B cell (primary cell): ENCODE data around the gene NTM. TPM values are rescaled to one million over a fixed set of nuclear protein-coding genes. Genes with fewer than 3 reads are reported as not detected.

Experiments used
- ATAC-seq: fragments of 200-7000 bp; cut with Tn5 transposase; one replicate; pipeline ENCODE4 v1.10.0; 2021; ENCODE audit warnings: low read depth, mild to moderate bottlenecking, moderate number of reproducible peaks, moderate library complexity
- CTCF ChIA-PET: fragments of 350-600 bp; sonication (Branson Sonifier 250); formaldehyde crosslinking; loops from one replicate; lab custom pipeline; 2021; ENCODE audit warnings: antibody characterized with exemption, inconsistent platforms; lab: Charles Lee
- POLR2A ChIA-PET: fragments of 350-600 bp; sonication (Branson Sonifier 250); formaldehyde crosslinking; loops from one replicate; lab custom pipeline; 2021; ENCODE audit warnings: antibody characterized with exemption; lab: Charles Lee
- DNase-seq: peaks from one replicate; pipeline ENCODE4 v3.0.0; 2013
- H2AFZ ChIP-seq: 2 replicates; pipeline ENCODE4 v1.6.1; 2012; ENCODE audit warnings: mild to moderate bottlenecking, low read depth, low read length; ENCODE audit not compliant: insufficient read depth, poor library complexity, severe bottlenecking
- H3K27ac ChIP-seq, 2 donors: 1 replicate in 1 of 2; 2 replicates in 1 of 2; pipeline ENCODE4 v1.5.1; 2012 to 2013; ENCODE audit warnings: low read length in 2 of 2, mild to moderate bottlenecking in 2 of 2, moderate library complexity in 1 of 2
- H3K27me3 ChIP-seq, 4 experiments: fragments of 200-600 bp in 1 of 4; sonication (generic) in 1 of 4; replicated peaks in 1 of 4; 1 replicate in 2 of 4; 2 replicates in 2 of 4; pipeline versions ENCODE4 v1.6.1 to v1.7.0; 2013 to 2016; ENCODE audit warnings: low read length in 3 of 4, mild to moderate bottlenecking in 2 of 4, mixed read lengths in 1 of 4, moderate library complexity in 1 of 4; ENCODE audit not compliant: insufficient read depth in 4 of 4, control insufficient read depth in 3 of 4; ENCODE audit errors: control extremely low read depth in 1 of 4
- H3K36me3 ChIP-seq, 2 experiments: replicated peaks in 1 of 2; 1 replicate in 1 of 2; 2 replicates in 1 of 2; pipeline versions ENCODE4 v1.6.1 to v1.7.1; 2013; ENCODE audit warnings: low read length in 1 of 2; ENCODE audit not compliant: insufficient read depth in 2 of 2, control insufficient read depth in 1 of 2; ENCODE audit errors: control extremely low read depth in 1 of 2, extremely low read depth in 1 of 2
- H3K4me1 ChIP-seq, 2 donors: fragments of 200-600 bp in 1 of 2; sonication (generic) in 1 of 2; 1 replicate in 1 of 2; 2 replicates in 1 of 2; pipeline versions ENCODE4 v1.5.1 to v1.6.1; 2013 to 2017; ENCODE audit warnings: low read length in 2 of 2; ENCODE audit not compliant: control insufficient read depth in 2 of 2, insufficient read depth in 2 of 2
- H3K4me2 ChIP-seq: replicated peaks from 2 replicates; pipeline ENCODE3; 2012; ENCODE audit warnings: mild to moderate bottlenecking, low read depth, low read length; ENCODE audit not compliant: poor library complexity, severe bottlenecking
- H3K4me3 ChIP-seq, 5 experiments: fragments of 200-600 bp in 1 of 5; sonication (generic) in 1 of 5; 1 replicate in 3 of 5; 2 replicates in 2 of 5; pipeline versions ENCODE4 v1.5.1 to v1.7.0; 2011 to 2016; ENCODE audit warnings: low read length in 4 of 5, mild to moderate bottlenecking in 4 of 5, low read depth in 2 of 5, control low read depth in 1 of 5, moderate library complexity in 1 of 5; ENCODE audit not compliant: insufficient read depth in 1 of 5; ENCODE audit errors: control extremely low read depth in 1 of 5, extremely low read depth in 1 of 5
- H3K79me2 ChIP-seq: fragments of 200-600 bp; sonication (generic); one replicate; pipeline ENCODE4 v1.6.0; 2016; ENCODE audit warnings: low read length; ENCODE audit not compliant: control insufficient read depth, insufficient read depth
- H3K9ac ChIP-seq: fragments of 200-600 bp; sonication (generic); 2 replicates; pipeline ENCODE4 v1.6.1; 2017; ENCODE audit warnings: mild to moderate bottlenecking, low read length, moderate library complexity
- H3K9me3 ChIP-seq, 3 donors: one replicate each; pipeline versions ENCODE4 v1.6.1 to v1.7.1; 2013; ENCODE audit warnings: low read length in 2 of 3; ENCODE audit not compliant: control insufficient read depth in 2 of 3, insufficient read depth in 1 of 3; ENCODE audit errors: control extremely low read depth in 1 of 3
- H4K20me1 ChIP-seq: 2 replicates; pipeline ENCODE4 v1.6.0; 2012; ENCODE audit warnings: mild to moderate bottlenecking, low read length; ENCODE audit not compliant: insufficient read depth, control insufficient read depth, poor library complexity, severe bottlenecking
- H3K27ac Mint-ChIP-seq: one replicate; pipeline ENCODE4 v1.8.0; 2021; ENCODE audit warnings: mixed read lengths
- H3K27me3 Mint-ChIP-seq: one replicate; pipeline ENCODE4 v1.8.0; 2021; ENCODE audit warnings: mixed read lengths
- H3K4me1 Mint-ChIP-seq: one replicate; pipeline ENCODE4 v1.8.0; 2021; ENCODE audit warnings: mixed read lengths
- H3K4me3 Mint-ChIP-seq: one replicate; pipeline ENCODE4 v1.8.0; 2021; ENCODE audit warnings: mixed read lengths
- H3K9me3 Mint-ChIP-seq: one replicate; pipeline ENCODE4 v1.8.0; 2022; ENCODE audit warnings: mixed read lengths; ENCODE audit not compliant: insufficient read depth
- CTCF ChIP-seq: fragments of 200-600 bp; IDR thresholded peaks from one replicate; pipeline ENCODE4 v1.8.0; 2022; ENCODE audit warnings: antibody characterized with exemption, mild to moderate bottlenecking
- EZH2 ChIP-seq: IDR thresholded peaks from 2 replicates; pipeline ENCODE4 v1.6.1; 2012; ENCODE audit warnings: borderline replicate concordance, low read depth, mild to moderate bottlenecking, moderate library complexity, low read length; ENCODE audit not compliant: insufficient read depth, poor library complexity, severe bottlenecking
- WGBS: methylation state at CpG from one replicate; pipeline ENCODE4 v1.1.5; 2013; ENCODE audit warnings: missing lambda C conversion rate; ENCODE audit not compliant: insufficient coverage; 5-methylcytosine and 5-hydroxymethylcytosine counted together
- intact Hi-C: fragments of 100-400 bp; cut with micrococcal nuclease; formaldehyde crosslinking; loops from one replicate; pipeline ENCODE4 v1.10.0; 2022
- polyA plus RNA-seq: library from polyadenylated mRNA; depleted of rRNA; stranded (reverse); fragments of >200 nt; gene quantifications from 2 replicates; pipeline ENCODE4 v1.2.3, GENCODE V29; 2012
- total RNA-seq, 2 donors: library from RNA; stranded (reverse); fragments of 120-200 nt in 1 of 2; gene quantifications; 1 replicate in 1 of 2; 2 replicates in 1 of 2; pipeline versions ENCODE4 v1.2.3 to v1.2.4, GENCODE V29; 2013 to 2022

NTM gene
- total and polyA plus RNA-seq, 2 donors (not counting 1 experiment from before 2014, with no cell fraction given): not detected

- Histone ChIP-seq H3K27ac (no peak overlapping the region), H4K20me1 (no peaks in the 10 kb centered on the region), H3K4me3 (no peak overlapping the region), H3K79me2 (no peaks in the 10 kb centered on the region), H3K36me3 (no peaks in the 10 kb centered on the region), H3K4me2 (no peak overlapping the region), H3K4me1 (no peaks in the 10 kb centered on the region), H2AFZ (no peak overlapping the region), H3K27me3 (no peaks in the 10 kb centered on the region), H3K9ac (no peak overlapping the region), H3K9me3 (no peaks in the 10 kb centered on the region)
- ATAC-seq: no peak
- no peak for DNase-seq
- no peaks in the 10 kb centered on the region for H3K9me3 Mint-ChIP-seq
- no peak overlapping the region for H3K4me3 Mint-ChIP-seq
- 100% methylated on average over 2 of the region's 5 CpGs for WGBS
- TF ChIP-seq CTCF (no peak), EZH2 (no peak)
- intact Hi-C loops: no loop called here
- ChIA-PET CTCF (no interaction called here), POLR2A (no interaction called here)
- H3K4me1 Mint-ChIP-seq: no peaks in the 10 kb centered on the region
- H3K27me3 Mint-ChIP-seq: no peaks in the 10 kb centered on the region
- H3K27ac Mint-ChIP-seq: no peak overlapping the region
Observed at GRCh38 chr11:131618201-131618600, 247.8 kb downstream of the NTM start.

GRCh38 chr11:131622193-131622592 lies 251.8 kb downstream of the NTM start:
- no peaks in the 10 kb centered on the region for H3K4me1 Mint-ChIP-seq
- TF ChIP-seq CTCF (no peak), EZH2 (no peak)
- H3K9me3 Mint-ChIP-seq: no peaks in the 10 kb centered on the region

More at GRCh38 chr11:131622193-131622592, 251.8 kb downstream of the NTM start:
- H3K27ac Mint-ChIP-seq: no peak overlapping the region
- Histone ChIP-seq H2AFZ (no peak overlapping the region), H3K36me3 (no peaks in the 10 kb centered on the region), H3K27ac (no peak overlapping the region), H3K4me3 (no peak overlapping the region), H3K9ac (no peak overlapping the region), H4K20me1 (no peaks in the 10 kb centered on the region), H3K27me3 (no peaks in the 10 kb centered on the region), H3K9me3 (no peaks in the 10 kb centered on the region), H3K4me2 (no peak overlapping the region), H3K79me2 (no peaks in the 10 kb centered on the region), H3K4me1 (no peaks in the 10 kb centered on the region)
- no peak for DNase-seq
- peaks cover 8% of the 10 kb centered on the region for H3K27me3 Mint-ChIP-seq
- no peak for ATAC-seq
- POLR2A ChIA-PET: no interaction called here
- 80% methylated on average over 4 of the region's 8 CpGs for WGBS
- CTCF ChIA-PET: no interaction called here
- H3K4me3 Mint-ChIP-seq: no peak overlapping the region
- intact Hi-C loops: no loop called here
